GM12892 (cell line): ENCODE measurements around the gene CTNNA3.

ENCODE experiments used
- POLR2A ChIP-seq: IDR thresholded peaks from 2 replicates; pipeline ENCODE4 v1.6.1; 2011; ENCODE audit warnings: low read depth, low read length, control low read depth
- POLR2AphosphoS5 ChIP-seq: IDR thresholded peaks from 2 replicates; pipeline ENCODE4 v1.6.1; 2011; ENCODE audit warnings: low read depth, low read length, control low read depth
- TAF1 ChIP-seq: IDR thresholded peaks from 2 replicates; pipeline ENCODE4 v1.6.1; 2011; ENCODE audit warnings: low read depth, mild to moderate bottlenecking, control low read depth, low read length, borderline replicate concordance

DNA sequence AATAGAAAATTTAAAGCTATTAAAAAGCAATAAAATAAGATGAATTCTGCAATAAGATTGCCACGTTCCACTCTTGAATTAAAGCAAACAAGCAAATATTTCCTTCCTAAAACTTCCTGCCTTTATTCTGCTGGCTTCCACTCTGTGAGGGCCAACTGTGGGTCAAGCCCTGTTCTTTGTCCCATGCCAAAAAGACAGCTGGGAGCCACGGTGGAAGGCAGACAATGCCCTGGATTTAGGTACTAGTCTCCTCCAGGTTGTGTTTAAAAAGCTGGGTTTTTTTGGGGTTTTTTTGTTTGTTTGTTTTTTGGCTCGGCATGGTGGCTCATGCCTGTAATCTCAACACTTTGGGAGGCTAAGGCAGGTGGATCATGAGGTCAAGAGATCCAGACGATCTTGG is 731.0 kb downstream of the CTNNA3 start:
- TF ChIP-seq POLR2AphosphoS5 (no peak), POLR2A (no peak), TAF1 (no peak)
